ENCODE measurements around the gene ATXN3L. TPM values are rescaled to one million over a fixed set of nuclear protein-coding genes. Genes with fewer than 3 reads are reported as not detected.

ATXN3L gene
- total and polyA plus RNA-seq, 10 of the 15 experiments (the other 5 are each of a cell fraction or from before 2014, with no cell fraction given) = not detected

- DNase-seq (ENCODE audit: low read depth, low spot score) = no peak
- Histone ChIP-seq H3K36me3 (ENCODE audit: control insufficient read depth in 2 of 2, insufficient read depth in 2 of 2, low read length in 1 of 2) (no peaks in the 10 kb centered on the region), H3K4me2 (ENCODE audit: control insufficient read depth, insufficient read depth) (no peak overlapping the region), H3K27ac (ENCODE audit: control insufficient read depth, insufficient read depth) (no peak overlapping the region), H3K4me3 (no peak overlapping the region), H3K4me1 (ENCODE audit: control insufficient read depth, insufficient read depth, low read length) (no peaks in the 10 kb centered on the region), H4K20me1 (ENCODE audit: control insufficient read depth, insufficient read depth) (no peaks in the 10 kb centered on the region), H2AFZ (ENCODE audit: control insufficient read depth, low read depth, low read length) (no peak overlapping the region), H3K79me2 (ENCODE audit: control insufficient read depth, insufficient read depth, low read length) (no peaks in the 10 kb centered on the region), H3K27me3 (replicated peaks in 1 of 2; ENCODE audit: control insufficient read depth in 2 of 2, insufficient read depth in 2 of 2, low read length in 1 of 2) (no peaks in the 10 kb centered on the region), H3K9ac (ENCODE audit: control insufficient read depth, insufficient read depth, low read length) (no peak overlapping the region), H3K9me3 (replicated peaks; ENCODE audit: control insufficient read depth, insufficient read depth, low read length) (no peaks in the 10 kb centered on the region)
- no peak for FAIRE-seq
- ChIA-PET CTCF (interaction anchor here (0.9 to 1.0 kb wide), 2 partner anchors 11 to 15 kb away, joined by 3 read pairs; no protein-coding TSS in a partner anchor), RAD21 (ENCODE audit: unreplicated experiment) (no interaction called here), SMC1A (ENCODE audit: uncharacterized antibody, unreplicated experiment) (interaction anchor here (1.0 to 1.5 kb wide), 2 partner anchors 105 to 340 kb away, joined by 3 read pairs; no protein-coding TSS in a partner anchor), POLR2A (no interaction called here)
- WGBS (ENCODE audit: insufficient coverage, insufficient replicate concordance, low lambda C conversion rate, missing lambda C conversion rate) = 65% methylated on average over 5 of the region's 5 CpGs
- intact Hi-C loops (cut with micrococcal nuclease; ENCODE audit: unreplicated experiment) (no loop called here), in situ Hi-C loops (cut with MboI) (no loop called here)
- BruUV-seq (replicated peaks) = no TSS peak
- no peak for TF ChIP-seq TCF7 (IDR thresholded peaks at IDR 0.05; ENCODE audit: borderline replicate concordance)
- TF ChIP-seq IKZF1 (conservative IDR thresholded peaks at IDR 0.05) = no peak
- no peak for TF ChIP-seq GATAD2B (conservative IDR thresholded peaks at IDR 0.05; ENCODE audit: low read depth)
- TF ChIP-seq EED (IDR thresholded peaks at IDR 0.05; ENCODE audit: low read depth) = no peak
- TF ChIP-seq STAT3 (IDR thresholded peaks at IDR 0.05; ENCODE audit: low read depth, low read length) = no peak
- TF ChIP-seq PBX3 (IDR thresholded peaks at IDR 0.05; ENCODE audit: insufficient replicate concordance, low read depth, low read length) = no peak
- no peak for TF ChIP-seq ZSCAN29 (IDR thresholded peaks at IDR 0.05)
- TF ChIP-seq, protein P1, sequence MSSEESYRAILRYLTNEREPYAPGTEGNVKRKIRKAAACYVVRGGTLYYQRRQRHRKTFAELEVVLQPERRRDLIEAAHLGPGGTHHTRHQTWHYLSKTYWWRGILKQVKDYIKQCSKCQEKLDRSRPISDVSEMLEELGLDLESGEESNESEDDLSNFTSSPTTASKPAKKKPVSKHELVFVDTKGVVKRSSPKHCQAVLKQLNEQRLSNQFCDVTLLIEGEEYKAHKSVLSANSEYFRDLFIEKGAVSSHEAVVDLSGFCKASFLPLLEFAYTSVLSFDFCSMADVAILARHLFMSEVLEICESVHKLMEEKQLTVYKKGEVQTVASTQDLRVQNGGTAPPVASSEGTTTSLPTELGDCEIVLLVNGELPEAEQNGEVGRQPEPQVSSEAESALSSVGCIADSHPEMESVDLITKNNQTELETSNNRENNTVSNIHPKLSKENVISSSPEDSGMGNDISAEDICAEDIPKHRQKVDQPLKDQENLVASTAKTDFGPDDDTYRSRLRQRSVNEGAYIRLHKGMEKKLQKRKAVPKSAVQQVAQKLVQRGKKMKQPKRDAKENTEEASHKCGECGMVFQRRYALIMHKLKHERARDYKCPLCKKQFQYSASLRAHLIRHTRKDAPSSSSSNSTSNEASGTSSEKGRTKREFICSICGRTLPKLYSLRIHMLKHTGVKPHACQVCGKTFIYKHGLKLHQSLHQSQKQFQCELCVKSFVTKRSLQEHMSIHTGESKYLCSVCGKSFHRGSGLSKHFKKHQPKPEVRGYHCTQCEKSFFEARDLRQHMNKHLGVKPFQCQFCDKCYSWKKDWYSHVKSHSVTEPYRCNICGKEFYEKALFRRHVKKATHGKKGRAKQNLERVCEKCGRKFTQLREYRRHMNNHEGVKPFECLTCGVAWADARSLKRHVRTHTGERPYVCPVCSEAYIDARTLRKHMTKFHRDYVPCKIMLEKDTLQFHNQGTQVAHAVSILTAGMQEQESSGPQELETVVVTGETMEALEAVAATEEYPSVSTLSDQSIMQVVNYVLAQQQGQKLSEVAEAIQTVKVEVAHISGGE (CRISPR knock-in tag; IDR thresholded peaks at IDR 0.05) = no peak
- no peak for TF ChIP-seq WRNIP1 (IDR thresholded peaks at IDR 0.05; ENCODE audit: borderline replicate concordance, low read depth, low read length)
- no peak for ATAC-seq
Observed at GRCh38 chrX:13365161-13365560, 45.3 kb upstream of the ATXN3L start.
